ENCODE results near the gene MESP1. TPM values are rescaled to one million over a fixed set of nuclear protein-coding genes. Genes with fewer than 3 reads are reported as not detected.

MESP1 gene
- total and polyA plus RNA-seq, 10 of the 15 experiments (the other 5 are each of a cell fraction or from before 2014, with no cell fraction given) = 0.04 to 1.1 (median 0.57) TPM; not detected in 2

DNA sequence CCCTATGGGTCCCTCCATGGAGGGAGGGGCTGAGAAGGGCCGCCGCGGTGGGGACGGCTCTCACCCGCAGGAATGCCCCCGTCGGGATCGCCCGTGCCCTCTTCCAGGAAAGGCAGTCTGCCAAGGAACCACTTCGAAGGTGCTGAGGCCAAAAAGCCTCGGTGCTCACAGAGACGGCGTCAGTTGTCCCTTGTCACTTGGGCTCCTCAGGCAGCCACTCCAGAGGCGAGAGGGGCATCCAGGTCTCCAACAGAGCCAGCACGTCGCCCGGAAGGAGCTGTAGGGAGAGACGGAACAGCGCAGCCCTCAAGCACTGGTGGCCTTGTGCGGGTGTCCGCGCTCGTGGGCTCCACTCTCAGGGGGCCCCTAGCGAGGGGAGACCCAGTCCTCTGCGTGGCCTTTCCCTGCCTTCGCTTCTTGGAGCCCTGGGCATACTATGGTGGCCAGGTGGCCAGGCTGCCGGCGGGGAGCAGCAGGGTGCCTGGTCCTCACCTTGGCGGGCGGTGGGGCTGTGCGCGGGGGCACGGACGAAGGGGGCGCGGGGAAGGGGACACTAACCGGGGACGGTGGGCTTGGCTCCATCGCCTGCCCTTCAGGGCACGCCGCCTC, 994 bp downstream of the MESP1 start (continued):
- TF ChIP-seq FOXM1 (IDR thresholded peaks at IDR 0.05; ENCODE audit: low read depth, low read length) (no peak), JUND (IDR thresholded peaks at IDR 0.05; ENCODE audit: low read depth, low read length) (no peak), BACH1 (IDR thresholded peaks at IDR 0.05; ENCODE audit: borderline replicate concordance) (no peak), ZNF274 (IDR thresholded peaks at IDR 0.05; ENCODE audit: insufficient read depth, insufficient read length) (no peak), YY1 (IDR thresholded peaks at IDR 0.05; ENCODE audit: low read depth, low read length) (no peak)
- TF ChIP-seq, protein P1, sequence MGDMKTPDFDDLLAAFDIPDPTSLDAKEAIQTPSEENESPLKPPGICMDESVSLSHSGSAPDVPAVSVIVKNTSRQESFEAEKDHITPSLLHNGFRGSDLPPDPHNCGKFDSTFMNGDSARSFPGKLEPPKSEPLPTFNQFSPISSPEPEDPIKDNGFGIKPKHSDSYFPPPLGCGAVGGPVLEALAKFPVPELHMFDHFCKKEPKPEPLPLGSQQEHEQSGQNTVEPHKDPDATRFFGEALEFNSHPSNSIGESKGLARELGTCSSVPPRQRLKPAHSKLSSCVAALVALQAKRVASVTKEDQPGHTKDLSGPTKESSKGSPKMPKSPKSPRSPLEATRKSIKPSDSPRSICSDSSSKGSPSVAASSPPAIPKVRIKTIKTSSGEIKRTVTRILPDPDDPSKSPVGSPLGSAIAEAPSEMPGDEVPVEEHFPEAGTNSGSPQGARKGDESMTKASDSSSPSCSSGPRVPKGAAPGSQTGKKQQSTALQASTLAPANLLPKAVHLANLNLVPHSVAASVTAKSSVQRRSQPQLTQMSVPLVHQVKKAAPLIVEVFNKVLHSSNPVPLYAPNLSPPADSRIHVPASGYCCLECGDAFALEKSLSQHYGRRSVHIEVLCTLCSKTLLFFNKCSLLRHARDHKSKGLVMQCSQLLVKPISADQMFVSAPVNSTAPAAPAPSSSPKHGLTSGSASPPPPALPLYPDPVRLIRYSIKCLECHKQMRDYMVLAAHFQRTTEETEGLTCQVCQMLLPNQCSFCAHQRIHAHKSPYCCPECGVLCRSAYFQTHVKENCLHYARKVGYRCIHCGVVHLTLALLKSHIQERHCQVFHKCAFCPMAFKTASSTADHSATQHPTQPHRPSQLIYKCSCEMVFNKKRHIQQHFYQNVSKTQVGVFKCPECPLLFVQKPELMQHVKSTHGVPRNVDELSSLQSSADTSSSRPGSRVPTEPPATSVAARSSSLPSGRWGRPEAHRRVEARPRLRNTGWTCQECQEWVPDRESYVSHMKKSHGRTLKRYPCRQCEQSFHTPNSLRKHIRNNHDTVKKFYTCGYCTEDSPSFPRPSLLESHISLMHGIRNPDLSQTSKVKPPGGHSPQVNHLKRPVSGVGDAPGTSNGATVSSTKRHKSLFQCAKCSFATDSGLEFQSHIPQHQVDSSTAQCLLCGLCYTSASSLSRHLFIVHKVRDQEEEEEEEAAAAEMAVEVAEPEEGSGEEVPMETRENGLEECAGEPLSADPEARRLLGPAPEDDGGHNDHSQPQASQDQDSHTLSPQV (IDR thresholded peaks at IDR 0.05) = no peak
- TF ChIP-seq, protein P2, sequence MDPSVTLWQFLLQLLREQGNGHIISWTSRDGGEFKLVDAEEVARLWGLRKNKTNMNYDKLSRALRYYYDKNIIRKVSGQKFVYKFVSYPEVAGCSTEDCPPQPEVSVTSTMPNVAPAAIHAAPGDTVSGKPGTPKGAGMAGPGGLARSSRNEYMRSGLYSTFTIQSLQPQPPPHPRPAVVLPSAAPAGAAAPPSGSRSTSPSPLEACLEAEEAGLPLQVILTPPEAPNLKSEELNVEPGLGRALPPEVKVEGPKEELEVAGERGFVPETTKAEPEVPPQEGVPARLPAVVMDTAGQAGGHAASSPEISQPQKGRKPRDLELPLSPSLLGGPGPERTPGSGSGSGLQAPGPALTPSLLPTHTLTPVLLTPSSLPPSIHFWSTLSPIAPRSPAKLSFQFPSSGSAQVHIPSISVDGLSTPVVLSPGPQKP (IDR thresholded peaks at IDR 0.05; ENCODE audit: low read depth, low read length) = no peak
- TF ChIP-seq, protein P3, sequence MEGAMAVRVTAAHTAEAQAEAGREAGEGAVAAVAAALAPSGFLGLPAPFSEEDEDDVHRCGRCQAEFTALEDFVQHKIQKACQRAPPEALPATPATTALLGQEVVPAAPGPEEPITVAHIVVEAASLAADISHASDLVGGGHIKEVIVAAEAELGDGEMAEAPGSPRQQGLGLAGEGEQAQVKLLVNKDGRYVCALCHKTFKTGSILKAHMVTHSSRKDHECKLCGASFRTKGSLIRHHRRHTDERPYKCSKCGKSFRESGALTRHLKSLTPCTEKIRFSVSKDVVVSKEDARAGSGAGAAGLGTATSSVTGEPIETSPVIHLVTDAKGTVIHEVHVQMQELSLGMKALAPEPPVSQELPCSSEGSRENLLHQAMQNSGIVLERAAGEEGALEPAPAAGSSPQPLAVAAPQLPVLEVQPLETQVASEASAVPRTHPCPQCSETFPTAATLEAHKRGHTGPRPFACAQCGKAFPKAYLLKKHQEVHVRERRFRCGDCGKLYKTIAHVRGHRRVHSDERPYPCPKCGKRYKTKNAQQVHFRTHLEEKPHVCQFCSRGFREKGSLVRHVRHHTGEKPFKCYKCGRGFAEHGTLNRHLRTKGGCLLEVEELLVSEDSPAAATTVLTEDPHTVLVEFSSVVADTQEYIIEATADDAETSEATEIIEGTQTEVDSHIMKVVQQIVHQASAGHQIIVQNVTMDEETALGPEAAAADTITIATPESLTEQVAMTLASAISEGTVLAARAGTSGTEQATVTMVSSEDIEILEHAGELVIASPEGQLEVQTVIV (IDR thresholded peaks at IDR 0.05; ENCODE audit: borderline replicate concordance, partially characterized antibody) = no peak

All from GM12878 (cell line).